Measurements from ENCODE around the gene EHBP1L1. TPM values are rescaled to one million over a fixed set of nuclear protein-coding genes. Genes with fewer than 3 reads are reported as not detected.

The EHBP1L1 gene
- total and polyA plus RNA-seq, 2 of the 13 experiments (the other 11 are each of a cell fraction or from before 2014, with no cell fraction given) = 8.3 to 10.6 TPM

DNA sequence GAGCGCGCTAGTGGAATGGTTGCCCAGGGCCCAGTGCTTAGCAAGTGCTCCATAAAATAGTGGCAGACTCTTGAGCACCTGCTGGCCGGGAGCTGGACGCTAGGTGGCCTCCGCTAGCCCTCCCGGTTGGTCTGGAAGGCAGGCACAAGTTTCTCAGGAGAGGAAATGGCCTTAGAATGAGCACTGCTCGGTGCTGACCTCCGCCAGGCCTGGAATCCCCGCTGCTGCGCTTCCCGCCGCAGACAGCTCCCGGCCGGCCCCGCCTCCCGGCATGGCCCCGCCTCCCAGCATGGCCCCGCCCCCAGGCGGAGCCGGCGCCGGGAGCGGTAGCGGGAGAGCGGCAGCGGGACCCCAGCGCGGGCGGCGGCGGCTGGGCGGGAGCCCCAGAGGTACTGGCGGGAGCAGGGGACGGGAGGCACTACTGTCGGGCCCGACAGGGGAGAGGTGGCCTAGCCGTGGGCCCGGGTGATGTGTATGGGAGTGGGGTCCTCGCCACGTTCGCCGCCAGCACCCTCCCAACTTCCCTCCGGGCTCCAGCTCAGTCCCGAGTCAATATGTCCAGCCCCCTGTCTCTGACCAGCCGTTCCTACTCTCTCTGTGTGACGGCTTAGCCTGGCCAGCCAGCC is 62.1 kb downstream of the EHBP1L1 start, which contains the start of gene SIPA1 (continued):
- TF ChIP-seq THAP11 (CRISPR knock-in tag; IDR thresholded peaks at IDR 0.05) = 0 out of 2 replicates have a peak, but pooled peaks have one; percentile 10
- TF ChIP-seq POLR2G (IDR thresholded peaks at IDR 0.05; ENCODE audit: low read depth, low read length) = peak; percentile 74
- TF ChIP-seq DR1 (CRISPR knock-in tag; IDR thresholded peaks at IDR 0.05) = 0 out of 2 replicates have a peak, but pooled peaks have one; percentile 8
- no peak for TF ChIP-seq KDM4B (CRISPR knock-in tag; IDR thresholded peaks at IDR 0.05)
- no peak for TF ChIP-seq JARID2 (CRISPR knock-in tag; IDR thresholded peaks at IDR 0.05; ENCODE audit: insufficient replicate concordance)
- TF ChIP-seq CAMTA2 (CRISPR knock-in tag; IDR thresholded peaks at IDR 0.05; ENCODE audit: borderline replicate concordance) = no peak
- no peak for TF ChIP-seq ZBTB8A (CRISPR knock-in tag; IDR thresholded peaks at IDR 0.05; ENCODE audit: borderline replicate concordance, low read depth)
- peak; percentile 55 for TF ChIP-seq U2AF1 (optimal IDR thresholded peaks at IDR 0.05; ENCODE audit: low read depth, low read length)
- TF ChIP-seq, protein P1, sequence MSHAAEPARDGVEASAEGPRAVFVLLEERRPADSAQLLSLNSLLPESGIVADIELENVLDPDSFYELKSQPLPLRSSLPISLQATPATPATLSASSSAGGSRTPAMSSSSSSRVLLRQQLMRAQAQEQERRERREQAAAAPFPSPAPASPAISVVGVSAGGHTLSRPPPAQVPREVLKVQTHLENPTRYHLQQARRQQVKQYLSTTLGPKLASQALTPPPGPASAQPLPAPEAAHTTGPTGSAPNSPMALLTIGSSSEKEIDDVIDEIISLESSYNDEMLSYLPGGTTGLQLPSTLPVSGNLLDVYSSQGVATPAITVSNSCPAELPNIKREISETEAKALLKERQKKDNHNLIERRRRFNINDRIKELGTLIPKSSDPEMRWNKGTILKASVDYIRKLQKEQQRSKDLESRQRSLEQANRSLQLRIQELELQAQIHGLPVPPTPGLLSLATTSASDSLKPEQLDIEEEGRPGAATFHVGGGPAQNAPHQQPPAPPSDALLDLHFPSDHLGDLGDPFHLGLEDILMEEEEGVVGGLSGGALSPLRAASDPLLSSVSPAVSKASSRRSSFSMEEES (CRISPR knock-in tag; IDR thresholded peaks at IDR 0.05) = no peak
- TF ChIP-seq, protein P2, sequence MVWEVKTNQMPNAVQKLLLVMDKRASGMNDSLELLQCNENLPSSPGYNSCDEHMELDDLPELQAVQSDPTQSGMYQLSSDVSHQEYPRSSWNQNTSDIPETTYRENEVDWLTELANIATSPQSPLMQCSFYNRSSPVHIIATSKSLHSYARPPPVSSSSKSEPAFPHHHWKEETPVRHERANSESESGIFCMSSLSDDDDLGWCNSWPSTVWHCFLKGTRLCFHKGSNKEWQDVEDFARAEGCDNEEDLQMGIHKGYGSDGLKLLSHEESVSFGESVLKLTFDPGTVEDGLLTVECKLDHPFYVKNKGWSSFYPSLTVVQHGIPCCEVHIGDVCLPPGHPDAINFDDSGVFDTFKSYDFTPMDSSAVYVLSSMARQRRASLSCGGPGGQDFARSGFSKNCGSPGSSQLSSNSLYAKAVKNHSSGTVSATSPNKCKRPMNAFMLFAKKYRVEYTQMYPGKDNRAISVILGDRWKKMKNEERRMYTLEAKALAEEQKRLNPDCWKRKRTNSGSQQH (CRISPR knock-in tag; IDR thresholded peaks at IDR 0.05; ENCODE audit: low read depth) = 0 out of 2 replicates have a peak, but pooled peaks have one; percentile 16
- TF ChIP-seq, protein P3, sequence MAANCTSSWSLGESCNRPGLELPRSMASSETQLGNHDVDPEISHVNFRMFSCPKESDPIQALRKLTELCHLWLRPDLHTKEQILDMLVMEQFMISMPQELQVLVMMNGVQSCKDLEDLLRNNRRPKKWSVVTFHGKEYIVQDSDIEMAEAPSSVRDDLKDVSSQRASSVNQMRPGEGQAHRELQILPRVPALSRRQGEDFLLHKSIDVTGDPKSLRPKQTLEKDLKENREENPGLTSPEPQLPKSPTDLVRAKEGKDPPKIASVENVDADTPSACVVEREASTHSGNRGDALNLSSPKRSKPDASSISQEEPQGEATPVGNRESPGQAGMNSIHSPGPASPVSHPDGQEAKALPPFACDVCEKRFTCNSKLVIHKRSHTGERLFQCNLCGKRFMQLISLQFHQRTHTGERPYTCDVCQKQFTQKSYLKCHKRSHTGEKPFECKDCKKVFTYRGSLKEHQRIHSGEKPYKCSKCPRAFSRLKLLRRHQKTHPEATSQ (CRISPR knock-in tag; IDR thresholded peaks at IDR 0.05; ENCODE audit: borderline replicate concordance) = 0 out of 2 replicates have a peak, but pooled peaks have one; percentile 31
- TF ChIP-seq, protein P4, sequence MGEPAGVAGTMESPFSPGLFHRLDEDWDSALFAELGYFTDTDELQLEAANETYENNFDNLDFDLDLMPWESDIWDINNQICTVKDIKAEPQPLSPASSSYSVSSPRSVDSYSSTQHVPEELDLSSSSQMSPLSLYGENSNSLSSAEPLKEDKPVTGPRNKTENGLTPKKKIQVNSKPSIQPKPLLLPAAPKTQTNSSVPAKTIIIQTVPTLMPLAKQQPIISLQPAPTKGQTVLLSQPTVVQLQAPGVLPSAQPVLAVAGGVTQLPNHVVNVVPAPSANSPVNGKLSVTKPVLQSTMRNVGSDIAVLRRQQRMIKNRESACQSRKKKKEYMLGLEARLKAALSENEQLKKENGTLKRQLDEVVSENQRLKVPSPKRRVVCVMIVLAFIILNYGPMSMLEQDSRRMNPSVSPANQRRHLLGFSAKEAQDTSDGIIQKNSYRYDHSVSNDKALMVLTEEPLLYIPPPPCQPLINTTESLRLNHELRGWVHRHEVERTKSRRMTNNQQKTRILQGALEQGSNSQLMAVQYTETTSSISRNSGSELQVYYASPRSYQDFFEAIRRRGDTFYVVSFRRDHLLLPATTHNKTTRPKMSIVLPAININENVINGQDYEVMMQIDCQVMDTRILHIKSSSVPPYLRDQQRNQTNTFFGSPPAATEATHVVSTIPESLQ (CRISPR knock-in tag; conservative IDR thresholded peaks at IDR 0.05) = no peak
- TF ChIP-seq ZNF530 (CRISPR knock-in tag; IDR thresholded peaks at IDR 0.05; ENCODE audit: low read depth) = no peak
- TF ChIP-seq AGO2 (optimal IDR thresholded peaks at IDR 0.05; ENCODE audit: low read depth, low read length) = peak; percentile 99
- no peak for TF ChIP-seq ZFP36L2 (CRISPR knock-in tag; IDR thresholded peaks at IDR 0.05)
- no peak; the same call in 1 of the 2 replicates for TF ChIP-seq ZBTB7A (CRISPR knock-in tag; IDR thresholded peaks at IDR 0.05)
- no peak; the same call in 1 of the 2 replicates for TF ChIP-seq HDAC1 (CRISPR knock-in tag; IDR thresholded peaks at IDR 0.05)
- TF ChIP-seq HDAC2 (CRISPR knock-in tag; IDR thresholded peaks at IDR 0.05) = no peak
- TF ChIP-seq GATAD2A (CRISPR knock-in tag; IDR thresholded peaks at IDR 0.05) = no peak
- TF ChIP-seq, protein P5, sequence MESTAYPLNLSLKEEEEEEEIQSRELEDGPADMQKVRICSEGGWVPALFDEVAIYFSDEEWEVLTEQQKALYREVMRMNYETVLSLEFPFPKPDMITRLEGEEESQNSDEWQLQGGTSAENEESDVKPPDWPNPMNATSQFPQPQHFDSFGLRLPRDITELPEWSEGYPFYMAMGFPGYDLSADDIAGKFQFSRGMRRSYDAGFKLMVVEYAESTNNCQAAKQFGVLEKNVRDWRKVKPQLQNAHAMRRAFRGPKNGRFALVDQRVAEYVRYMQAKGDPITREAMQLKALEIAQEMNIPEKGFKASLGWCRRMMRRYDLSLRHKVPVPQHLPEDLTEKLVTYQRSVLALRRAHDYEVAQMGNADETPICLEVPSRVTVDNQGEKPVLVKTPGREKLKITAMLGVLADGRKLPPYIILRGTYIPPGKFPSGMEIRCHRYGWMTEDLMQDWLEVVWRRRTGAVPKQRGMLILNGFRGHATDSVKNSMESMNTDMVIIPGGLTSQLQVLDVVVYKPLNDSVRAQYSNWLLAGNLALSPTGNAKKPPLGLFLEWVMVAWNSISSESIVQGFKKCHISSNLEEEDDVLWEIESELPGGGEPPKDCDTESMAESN (CRISPR knock-in tag; conservative IDR thresholded peaks at IDR 0.05) = peak; percentile 61; the same call in 1 of the 2 replicates
- TF ChIP-seq SP2 (CRISPR knock-in tag; IDR thresholded peaks at IDR 0.05) = no peak
- TF ChIP-seq PRMT3 (CRISPR knock-in tag; IDR thresholded peaks at IDR 0.05; ENCODE audit: borderline replicate concordance, low read depth) = no peak

Measured in HepG2 (cell line).